Pancreas (tissue), 10 donors: Measurements from ENCODE around the gene GAS7. TPM values are rescaled to one million over a fixed set of nuclear protein-coding genes. Genes with fewer than 3 reads are reported as not detected.

Experiments
- ATAC-seq, 4 donors: fragments of 200-7000 bp; cut with Tn5 transposase; one replicate each; pipeline versions ENCODE4 v1.8.0 to v1.9.1; 2020; ENCODE audit warnings: mild to moderate bottlenecking in 4 of 4, moderate library complexity in 4 of 4
- DNase-seq, 6 donors: peaks; one replicate each; pipeline ENCODE4 v3.0.0-alpha.2; 2020
- FAIRE-seq: peaks from 2 replicates; lab custom pipeline; 2012; peaks lifted over from hg19 to GRCh38; lab: Jason Lieb, UNC
- H3K27ac ChIP-seq, 4 donors: fragments of 200-600 bp; sonication (generic); 1 replicate in 3 of 4; 2 replicates in 1 of 4; pipeline versions ENCODE4 v1.5.0 to v1.8.0; 2020
- H3K27me3 ChIP-seq, 4 donors: fragments of 200-600 bp; one replicate each; pipeline ENCODE4 v1.8.0; 2021
- H3K36me3 ChIP-seq, 3 donors: fragments of 200-600 bp; sonication (generic) in 1 of 3; one replicate each; pipeline versions ENCODE4 v1.5.0 to v1.8.0; 2020 to 2021
- H3K4me1 ChIP-seq, 3 donors: fragments of 200-600 bp; one replicate each; pipeline ENCODE4 v1.8.0; 2021
- H3K4me3 ChIP-seq, 4 donors: fragments of 200-600 bp; sonication (generic) in 2 of 4; one replicate each; pipeline versions ENCODE4 v1.5.0 to v1.8.0; 2020 to 2021
- H3K9me3 ChIP-seq, 4 donors: fragments of 200-600 bp; one replicate each; pipeline ENCODE4 v1.8.0; 2021
- WGBS, 2 donors: extraction: QIAGEN DNeasy Blood & Tissue Kit; methylation state at CpG; one replicate each; pipeline ENCODE4 v1.1.7; 2013; 5-methylcytosine and 5-hydroxymethylcytosine counted together
- intact Hi-C, 3 donors: fragments of 100-400 bp; cut with DNase I; formaldehyde crosslinking; loops; one replicate each; pipeline versions ENCODE4 v1.11.1 to v1.14.2; 2022
- polyA plus RNA-seq, 2 donors: library from polyadenylated mRNA; stranded (reverse); fragments of 200-250 nt; gene quantifications; one replicate each; pipeline ENCODE4 v1.2.3, GENCODE V29; 2013
- total RNA-seq, 6 donors: library from RNA; stranded (reverse); fragmentation: NEBNext Ultra II Directional in 4 of 6; extraction: Animal tissue kit (Norgen Biotek cat#: 25700) in 4 of 6; gene quantifications; one replicate each; pipeline versions ENCODE4 v1.2.1 to v1.2.4, GENCODE V29; 2021 to 2023
- TF ChIP-seq, protein P1 (sequence below), 4 donors: fragments of 200-600 bp; sonication (generic) in 3 of 4; IDR thresholded peaks; one replicate each; pipeline versions ENCODE4 v1.5.0 to v1.8.0; 2021; ENCODE audit warnings: antibody characterized with exemption in 4 of 4
- donor health status: healthy with polysubstance abuse.
- donor health status: DM: no; HTN: no; CAD: no; lungs with moderate emphysema.
- donor health status: DM: no; HTN: no; CAD: no.
- donor health status: control.
- donor health status: control.
- donor health status: Bipolar disorder and iron deficiency.
- donor health status: DM: yes; HTN: yes; CAD: no.
- donor health status: DM: no; HTN: no; CAD: no.
- donor health status: DM: no; HTN: no; CAD: no.
- donor health status: DM: yes; HTN: yes; CAD: no.

Gene GAS7
- total and polyA plus RNA-seq, 8 donors, result 1.9 to 22.9 (median 3.7) TPM

DNA sequence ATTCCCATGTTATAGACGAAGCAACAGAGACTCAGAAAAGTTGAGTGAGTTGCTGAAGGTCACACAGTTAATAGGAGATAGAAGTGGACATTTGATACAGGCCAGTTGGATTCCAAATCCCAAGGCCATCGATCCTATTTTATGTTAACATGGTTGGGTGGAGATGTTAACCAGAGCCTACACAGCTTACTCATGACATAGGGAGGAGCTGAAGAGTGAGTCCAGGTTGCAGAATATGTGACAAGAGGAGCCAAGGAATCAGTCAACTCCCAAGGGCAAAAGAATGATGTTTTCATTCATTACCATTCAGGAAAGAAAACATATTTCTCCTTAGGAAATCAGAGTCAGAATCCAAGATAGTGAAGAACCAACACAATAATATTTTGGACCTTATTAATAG lies 40.3 kb upstream of the GAS7 start:
- FAIRE-seq (no peak), ATAC-seq (no peak), DNase-seq (no peak)
- Histone ChIP-seq H3K4me1 (no peaks in the 10 kb centered on the region), H3K27ac (no peak overlapping the region), H3K9me3 (no peaks in the 10 kb centered on the region), H3K36me3 (no peaks in the 10 kb centered on the region), H3K4me3 (no peak overlapping the region), H3K27me3 (no peaks in the 10 kb centered on the region)
- 39 to 67% methylated on average over 2 of the region's 2 CpGs for WGBS, 2 donors
- TF ChIP-seq, protein P1, sequence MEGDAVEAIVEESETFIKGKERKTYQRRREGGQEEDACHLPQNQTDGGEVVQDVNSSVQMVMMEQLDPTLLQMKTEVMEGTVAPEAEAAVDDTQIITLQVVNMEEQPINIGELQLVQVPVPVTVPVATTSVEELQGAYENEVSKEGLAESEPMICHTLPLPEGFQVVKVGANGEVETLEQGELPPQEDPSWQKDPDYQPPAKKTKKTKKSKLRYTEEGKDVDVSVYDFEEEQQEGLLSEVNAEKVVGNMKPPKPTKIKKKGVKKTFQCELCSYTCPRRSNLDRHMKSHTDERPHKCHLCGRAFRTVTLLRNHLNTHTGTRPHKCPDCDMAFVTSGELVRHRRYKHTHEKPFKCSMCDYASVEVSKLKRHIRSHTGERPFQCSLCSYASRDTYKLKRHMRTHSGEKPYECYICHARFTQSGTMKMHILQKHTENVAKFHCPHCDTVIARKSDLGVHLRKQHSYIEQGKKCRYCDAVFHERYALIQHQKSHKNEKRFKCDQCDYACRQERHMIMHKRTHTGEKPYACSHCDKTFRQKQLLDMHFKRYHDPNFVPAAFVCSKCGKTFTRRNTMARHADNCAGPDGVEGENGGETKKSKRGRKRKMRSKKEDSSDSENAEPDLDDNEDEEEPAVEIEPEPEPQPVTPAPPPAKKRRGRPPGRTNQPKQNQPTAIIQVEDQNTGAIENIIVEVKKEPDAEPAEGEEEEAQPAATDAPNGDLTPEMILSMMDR (IDR thresholded peaks at IDR 0.05), result no peak
- intact Hi-C loops, result no loop called here

DNA sequence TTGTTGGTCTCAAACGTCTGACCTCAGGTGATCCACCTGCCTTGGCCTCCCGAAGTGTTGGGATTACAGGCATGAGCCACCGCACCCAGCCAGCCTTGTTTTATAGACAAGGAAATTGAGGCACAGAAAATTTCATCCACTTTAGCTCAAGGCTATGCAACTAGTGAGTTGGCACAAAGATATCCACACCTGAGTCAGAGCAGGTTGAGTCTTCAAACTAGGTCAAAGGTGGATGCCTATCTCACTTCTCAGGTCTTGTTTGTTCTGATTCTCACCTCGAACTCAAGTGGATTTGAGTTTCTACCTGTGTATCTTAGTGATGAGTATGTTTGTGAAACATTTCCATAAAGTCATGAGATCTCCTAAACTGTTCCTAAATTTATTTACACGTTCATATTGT lies 35.6 kb upstream of the GAS7 start:
- DNase-seq (no peak), ATAC-seq (no peak), FAIRE-seq (no peak)
- Histone ChIP-seq H3K27me3 (no peaks in the 10 kb centered on the region), H3K36me3 (no peaks in the 10 kb centered on the region), H3K27ac (no peak overlapping the region), H3K9me3 (no peaks in the 10 kb centered on the region), H3K4me1 (no peaks in the 10 kb centered on the region), H3K4me3 (no peak overlapping the region)
- TF ChIP-seq, protein P1 (IDR thresholded peaks at IDR 0.05), result no peak
- intact Hi-C loops, result no loop called here
- 49 to 66% methylated on average over 5 of the region's 5 CpGs for WGBS, 2 donors

DNA sequence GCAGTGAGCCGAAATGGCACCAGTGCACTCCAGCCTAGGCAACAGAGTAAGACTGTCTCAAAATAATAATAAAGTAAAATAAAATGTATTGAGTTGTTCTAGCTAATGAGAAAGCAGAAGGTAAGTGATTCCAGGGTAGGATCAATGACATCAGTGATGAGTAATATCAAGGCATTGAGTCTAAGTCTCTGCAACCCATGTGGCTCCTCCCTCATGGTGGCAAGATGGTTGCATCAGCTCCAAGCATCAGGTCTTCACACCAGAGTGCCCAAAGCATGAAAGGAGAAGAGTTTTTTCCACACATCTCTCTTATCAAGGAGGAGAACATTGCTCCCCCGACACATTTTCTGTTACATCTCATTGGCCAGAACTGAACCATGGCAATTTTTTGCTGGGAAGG lies 34.8 kb upstream of the GAS7 start:
- Histone ChIP-seq H3K36me3 (no peaks in the 10 kb centered on the region), H3K4me1 (no peaks in the 10 kb centered on the region), H3K27me3 (no peaks in the 10 kb centered on the region), H3K4me3 (no peak overlapping the region), H3K27ac (no peak overlapping the region), H3K9me3 (no peaks in the 10 kb centered on the region)
- intact Hi-C loops, result no loop called here
- ATAC-seq (no peak), FAIRE-seq (no peak), DNase-seq (no peak)
- TF ChIP-seq, protein P1 (IDR thresholded peaks at IDR 0.05), result no peak
- WGBS, 2 donors, result 52 to 66% methylated on average over 2 of the region's 2 CpGs

DNA sequence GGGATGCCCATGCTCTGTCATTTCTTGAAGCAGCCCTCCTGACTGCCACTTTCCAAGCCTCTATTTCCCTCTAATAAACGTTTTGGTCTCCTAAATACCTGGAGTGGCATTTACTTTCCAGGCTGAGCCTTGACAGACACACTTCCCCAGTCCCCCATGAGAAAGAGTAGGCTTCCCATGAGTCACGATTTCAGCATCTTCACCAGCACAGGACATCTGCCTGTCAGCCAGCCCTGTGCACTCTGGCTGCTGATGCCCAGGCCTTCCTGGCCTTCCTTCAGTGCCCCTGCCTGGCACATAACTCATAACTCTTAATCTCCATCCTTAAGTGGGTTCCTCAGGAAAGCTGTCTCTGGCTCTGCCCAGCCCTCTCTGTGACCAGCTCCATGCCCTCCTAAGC lies 30.8 kb upstream of the GAS7 start:
- no peak for ATAC-seq
- FAIRE-seq, result no peak
- 26 to 28% methylated on average over 2 of the region's 2 CpGs for WGBS, 2 donors

More for the DNA sequence above, 30.8 kb upstream of the GAS7 start:
- intact Hi-C loops, result no loop called here
- Histone ChIP-seq H3K27me3 (no peaks in the 10 kb centered on the region), H3K4me1 (no peaks in the 10 kb centered on the region), H3K27ac (no peak overlapping the region), H3K4me3 (no peak overlapping the region), H3K36me3 (no peaks in the 10 kb centered on the region), H3K9me3 (no peaks in the 10 kb centered on the region)
- TF ChIP-seq, protein P1 (IDR thresholded peaks at IDR 0.05), result no peak
- no peak for DNase-seq
